Chondrocyte (in vitro differentiated cells): Measurements from ENCODE around the gene ALX1. TPM values are rescaled to one million over a fixed set of nuclear protein-coding genes. Genes with fewer than 3 reads are reported as not detected.

ENCODE experiments used
- DNase-seq: peaks from one replicate; pipeline ENCODE4 v3.0.0; 2021; ENCODE audit warnings: mixed read lengths, low spot score
- H3K27ac Mint-ChIP-seq: one replicate; pipeline ENCODE4 v1.8.0; 2021; ENCODE audit warnings: mild to moderate bottlenecking, moderate library complexity, mixed read lengths; ENCODE audit not compliant: unreplicated experiment
- H3K27me3 Mint-ChIP-seq: 2 replicates; pipeline ENCODE4 v1.8.0; 2021; ENCODE audit warnings: low read depth, mixed read lengths
- H3K36me3 Mint-ChIP-seq: 2 replicates; pipeline ENCODE4 v1.8.0; 2021; ENCODE audit warnings: low read depth, mixed read lengths
- H3K4me1 Mint-ChIP-seq: 2 replicates; pipeline ENCODE4 v1.8.0; 2021; ENCODE audit warnings: low read depth, mild to moderate bottlenecking, mixed read lengths
- H3K4me3 Mint-ChIP-seq: one replicate; pipeline ENCODE4 v1.8.0; 2021; ENCODE audit warnings: mild to moderate bottlenecking, moderate library complexity, mixed read lengths; ENCODE audit not compliant: unreplicated experiment
- H3K9me3 Mint-ChIP-seq: 2 replicates; pipeline ENCODE4 v1.8.0; 2021; ENCODE audit warnings: low read depth, mixed read lengths
- total RNA-seq: library from RNA; stranded (reverse); gene quantifications from 3 replicates; pipeline ENCODE4 v1.2.1, GENCODE V29; 2021
- TF ChIP-seq, protein P1 (sequence below): fragments of 200-600 bp; sonication (generic); IDR thresholded peaks from 2 replicates; pipeline ENCODE4 v1.5.0; 2021; ENCODE audit warnings: antibody characterized with exemption, mild to moderate bottlenecking, moderate library complexity

ALX1 gene
- total RNA-seq, 1 donor from 2014 or later: 3.2 TPM

DNA sequence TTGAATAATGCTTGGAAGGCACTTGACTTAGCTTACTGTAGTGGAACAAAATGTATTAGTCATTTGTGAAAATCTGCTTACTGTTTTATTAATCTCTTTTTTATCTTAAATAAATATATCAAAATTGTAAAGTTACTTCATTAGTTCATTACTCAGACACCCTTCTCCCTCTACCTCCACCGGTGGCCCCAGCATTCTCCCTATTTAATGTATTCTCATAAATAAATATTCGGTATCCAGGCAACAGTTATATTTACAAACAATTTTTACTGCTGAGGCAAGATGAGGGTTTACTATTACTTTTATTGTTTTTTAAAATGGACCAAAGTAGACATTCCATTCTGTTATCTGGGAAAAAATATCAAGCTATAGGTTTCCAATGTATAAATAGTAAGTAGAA, 19.6 kb upstream of the ALX1 start:
- no peaks in the 10 kb centered on the region for H3K36me3 Mint-ChIP-seq
- H3K27me3 Mint-ChIP-seq: no peaks in the 10 kb centered on the region
- H3K4me1 Mint-ChIP-seq: no peaks in the 10 kb centered on the region
- no peak overlapping the region for H3K27ac Mint-ChIP-seq
- TF ChIP-seq, protein P1, sequence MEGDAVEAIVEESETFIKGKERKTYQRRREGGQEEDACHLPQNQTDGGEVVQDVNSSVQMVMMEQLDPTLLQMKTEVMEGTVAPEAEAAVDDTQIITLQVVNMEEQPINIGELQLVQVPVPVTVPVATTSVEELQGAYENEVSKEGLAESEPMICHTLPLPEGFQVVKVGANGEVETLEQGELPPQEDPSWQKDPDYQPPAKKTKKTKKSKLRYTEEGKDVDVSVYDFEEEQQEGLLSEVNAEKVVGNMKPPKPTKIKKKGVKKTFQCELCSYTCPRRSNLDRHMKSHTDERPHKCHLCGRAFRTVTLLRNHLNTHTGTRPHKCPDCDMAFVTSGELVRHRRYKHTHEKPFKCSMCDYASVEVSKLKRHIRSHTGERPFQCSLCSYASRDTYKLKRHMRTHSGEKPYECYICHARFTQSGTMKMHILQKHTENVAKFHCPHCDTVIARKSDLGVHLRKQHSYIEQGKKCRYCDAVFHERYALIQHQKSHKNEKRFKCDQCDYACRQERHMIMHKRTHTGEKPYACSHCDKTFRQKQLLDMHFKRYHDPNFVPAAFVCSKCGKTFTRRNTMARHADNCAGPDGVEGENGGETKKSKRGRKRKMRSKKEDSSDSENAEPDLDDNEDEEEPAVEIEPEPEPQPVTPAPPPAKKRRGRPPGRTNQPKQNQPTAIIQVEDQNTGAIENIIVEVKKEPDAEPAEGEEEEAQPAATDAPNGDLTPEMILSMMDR: no peak
- no peaks in the 10 kb centered on the region for H3K9me3 Mint-ChIP-seq
- no peak for DNase-seq
- no peak overlapping the region for H3K4me3 Mint-ChIP-seq

DNA sequence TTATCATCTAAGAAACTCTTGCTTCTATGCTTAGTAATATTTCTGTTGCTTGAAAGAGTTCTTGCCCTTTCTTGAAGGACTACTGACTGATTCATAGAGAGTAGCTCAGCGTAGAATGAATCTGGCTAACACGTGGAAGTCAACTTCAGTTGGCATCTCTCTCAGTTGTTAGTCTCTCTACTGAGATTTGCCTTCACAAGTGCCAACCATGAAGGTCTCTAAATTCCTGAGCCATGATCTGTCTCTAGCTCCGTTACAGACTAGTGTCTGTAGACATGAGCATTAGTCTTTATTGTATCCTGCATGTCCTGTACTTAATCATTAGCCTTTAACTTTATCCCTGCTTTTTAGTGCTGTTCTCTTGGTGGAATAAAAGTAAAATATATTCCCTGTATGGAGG, 19.1 kb upstream of the ALX1 start:
- Mint-ChIP-seq H3K27me3 (no peaks in the 10 kb centered on the region), H3K4me3 (no peak overlapping the region), H3K27ac (no peak overlapping the region), H3K36me3 (no peaks in the 10 kb centered on the region), H3K9me3 (no peaks in the 10 kb centered on the region), H3K4me1 (no peaks in the 10 kb centered on the region)
- DNase-seq: no peak
- TF ChIP-seq, protein P1: no peak

DNA sequence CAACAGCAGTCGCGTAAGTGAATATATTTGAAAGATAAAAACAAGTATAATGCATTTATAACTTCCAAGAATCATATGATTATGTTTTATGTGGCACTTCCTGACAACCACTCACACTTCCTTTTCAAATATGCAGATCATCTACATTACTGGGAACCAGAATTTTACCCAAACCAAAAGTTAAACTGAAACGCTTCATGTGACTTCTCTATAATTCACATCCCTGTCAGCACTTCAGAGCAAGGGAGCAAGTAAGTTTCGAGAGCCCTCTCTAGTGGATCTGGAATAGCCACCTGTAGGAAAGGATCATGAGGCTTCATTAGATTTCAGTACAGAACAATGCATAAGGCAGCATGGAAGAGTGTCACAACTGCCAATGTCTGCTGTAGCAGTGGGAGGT, 13.7 kb upstream of the ALX1 start:
- Mint-ChIP-seq H3K27ac (no peak overlapping the region), H3K36me3 (no peaks in the 10 kb centered on the region), H3K9me3 (no peaks in the 10 kb centered on the region), H3K27me3 (peaks cover 11% of the 10 kb centered on the region), H3K4me1 (no peaks in the 10 kb centered on the region), H3K4me3 (no peak overlapping the region)
- DNase-seq: no peak
- TF ChIP-seq, protein P1: no peak

DNA sequence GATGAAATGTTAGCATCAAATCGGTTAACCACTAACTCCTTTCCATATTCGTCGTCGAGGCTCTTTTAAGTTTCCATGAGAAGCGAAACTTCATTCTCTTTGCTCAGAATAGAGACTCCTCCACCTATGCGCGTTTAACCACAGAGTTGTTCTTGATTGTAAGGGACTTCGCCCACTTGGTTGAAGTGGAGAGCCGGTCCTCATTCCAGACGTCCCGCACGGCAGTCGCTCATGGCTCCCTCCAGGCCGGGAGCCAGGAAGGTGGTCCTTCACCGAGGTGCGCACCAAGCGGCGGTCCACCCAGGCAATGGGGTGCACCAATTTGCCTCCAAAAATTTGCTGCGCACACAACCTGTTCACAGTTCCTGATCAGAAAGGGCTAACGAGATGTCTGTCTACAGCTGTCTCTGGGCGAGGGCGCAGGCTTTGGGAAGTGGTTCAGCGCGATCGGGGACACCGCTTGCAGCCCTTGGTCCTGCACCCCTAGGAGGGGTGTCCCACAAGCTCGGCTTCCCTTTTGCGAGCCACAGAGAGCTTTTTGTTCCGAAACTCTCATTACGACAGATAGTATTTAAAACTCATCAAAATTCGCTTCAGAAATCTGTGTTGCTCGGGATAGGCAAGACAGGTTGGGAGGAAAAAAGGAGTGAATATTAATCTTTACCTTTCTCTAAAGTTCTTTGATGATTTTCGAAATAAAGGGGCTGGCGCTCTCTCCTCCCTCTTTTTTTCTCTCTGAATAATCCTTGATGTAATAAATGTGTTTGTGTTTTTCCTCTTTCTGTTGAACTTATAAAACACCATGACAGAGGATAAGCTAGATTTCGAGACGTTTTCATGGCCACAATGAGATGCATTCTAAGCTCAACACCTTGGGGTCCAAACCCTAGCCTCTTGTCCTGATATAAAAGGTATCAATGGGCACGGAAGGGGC, 6.4 kb upstream of the ALX1 start:
- peaks cover 7% of the 10 kb centered on the region for H3K4me1 Mint-ChIP-seq
- peaks cover 46% of the 10 kb centered on the region for H3K27me3 Mint-ChIP-seq
- TF ChIP-seq, protein P1: no peak
- peaks cover 9% of the 10 kb centered on the region for H3K9me3 Mint-ChIP-seq
- DNase-seq: no peak
- H3K27ac Mint-ChIP-seq: no peak overlapping the region
- no peak overlapping the region for H3K4me3 Mint-ChIP-seq
- no peaks in the 10 kb centered on the region for H3K36me3 Mint-ChIP-seq

DNA sequence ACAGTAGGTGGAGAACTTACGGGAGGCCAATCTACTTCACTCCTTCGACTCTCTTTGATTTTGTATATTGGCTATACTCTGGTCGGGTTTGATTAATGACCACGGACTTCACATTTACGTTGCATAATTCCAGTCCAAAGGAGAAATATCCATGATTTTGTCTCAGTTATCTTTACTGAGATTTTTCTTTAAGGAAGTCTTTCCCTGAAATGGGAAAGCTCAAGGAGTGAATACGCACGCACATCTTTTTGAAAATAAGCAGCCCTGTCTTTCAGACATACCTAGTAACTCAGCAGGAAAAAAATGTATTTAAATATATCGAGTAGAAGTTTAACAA, 5.7 kb upstream of the ALX1 start:
- H3K27me3 Mint-ChIP-seq: peaks cover 43% of the 10 kb centered on the region
- no peaks in the 10 kb centered on the region for H3K36me3 Mint-ChIP-seq
- TF ChIP-seq, protein P1: no peak
- peaks cover 9% of the 10 kb centered on the region for H3K9me3 Mint-ChIP-seq
- H3K4me3 Mint-ChIP-seq: no peak overlapping the region
- DNase-seq: no peak
- no peak overlapping the region for H3K27ac Mint-ChIP-seq
- H3K4me1 Mint-ChIP-seq: peaks cover 9% of the 10 kb centered on the region
